DND-41 (cell line): ENCODE data around the gene CAMKMT.
A peak's percentile ranks its signal among the peaks of the same experiment; 100 is the strongest.

Source experiments
- ATAC-seq: fragments of 200-7000 bp; cut with Tn5 transposase; 3 replicates; pipeline ENCODE4 v1.9.1; 2021; ENCODE audit warnings: low read depth; ENCODE audit not compliant: insufficient read depth
- DNase-seq: peaks from one replicate; pipeline ENCODE4 v3.0.0-alpha.2; 2020
- H2AFZ ChIP-seq: 2 replicates; pipeline ENCODE4 v1.6.0; 2012; ENCODE audit warnings: low read depth, low read length
- H3K27ac ChIP-seq: 2 replicates; pipeline ENCODE4 v1.5.1; 2012; ENCODE audit warnings: low read length, inconsistent platforms
- H3K27me3 ChIP-seq: fragments of 200-600 bp; sonication (generic); 2 replicates; pipeline ENCODE4 v1.6.0; 2012; ENCODE audit warnings: low read length, mild to moderate bottlenecking, inconsistent platforms; ENCODE audit not compliant: insufficient read depth, poor library complexity
- H3K36me3 ChIP-seq: 2 replicates; pipeline ENCODE4 v1.5.1; 2012; ENCODE audit warnings: low read length, inconsistent platforms; ENCODE audit not compliant: insufficient read depth
- H3K4me1 ChIP-seq: 2 replicates; pipeline ENCODE4 v1.5.1; 2012; ENCODE audit warnings: mild to moderate bottlenecking, low read length; ENCODE audit not compliant: insufficient read depth
- H3K4me2 ChIP-seq: 2 replicates; pipeline ENCODE4 v1.6.0; 2012; ENCODE audit warnings: mild to moderate bottlenecking, moderate library complexity, low read length, inconsistent platforms; ENCODE audit not compliant: insufficient read depth
- H3K4me3 ChIP-seq, 2 experiments: fragments of 200-600 bp in 1 of 2; shearing (Covaris generic) in 1 of 2; 2 replicates each; pipeline ENCODE4 v1.5.1; 2012 to 2016; ENCODE audit warnings: inconsistent platforms in 2 of 2, low read length in 2 of 2, mild to moderate bottlenecking in 2 of 2, low read depth in 1 of 2, moderate library complexity in 1 of 2
- H3K79me2 ChIP-seq: 2 replicates; pipeline ENCODE4 v1.6.0; 2012; ENCODE audit warnings: low read length, inconsistent platforms; ENCODE audit not compliant: insufficient read depth
- H3K9ac ChIP-seq: 2 replicates; pipeline ENCODE4 v1.6.0; 2012; ENCODE audit warnings: low read depth, mild to moderate bottlenecking, inconsistent platforms, low read length, moderate library complexity
- H3K9me3 ChIP-seq: 2 replicates; pipeline ENCODE4 v1.5.1; 2012; ENCODE audit warnings: low read length, moderate library complexity, mild to moderate bottlenecking, inconsistent platforms; ENCODE audit not compliant: insufficient read depth, severe bottlenecking
- H4K20me1 ChIP-seq: 2 replicates; pipeline ENCODE4 v1.6.0; 2012; ENCODE audit warnings: low read length; ENCODE audit not compliant: insufficient read depth
- CTCF ChIP-seq: IDR thresholded peaks from 2 replicates; pipeline ENCODE4 v1.5.1; 2012; ENCODE audit warnings: borderline replicate concordance, low read length, moderate library complexity, mild to moderate bottlenecking; ENCODE audit not compliant: poor library complexity, severe bottlenecking; ENCODE audit errors: extremely low read depth
- EZH2 ChIP-seq: IDR thresholded peaks from 3 replicates; pipeline ENCODE4 v1.6.1; 2012; ENCODE audit warnings: borderline replicate concordance, low read depth, mild to moderate bottlenecking, moderate library complexity, low read length, inconsistent platforms; ENCODE audit not compliant: severe bottlenecking

Gene CAMKMT

DNA sequence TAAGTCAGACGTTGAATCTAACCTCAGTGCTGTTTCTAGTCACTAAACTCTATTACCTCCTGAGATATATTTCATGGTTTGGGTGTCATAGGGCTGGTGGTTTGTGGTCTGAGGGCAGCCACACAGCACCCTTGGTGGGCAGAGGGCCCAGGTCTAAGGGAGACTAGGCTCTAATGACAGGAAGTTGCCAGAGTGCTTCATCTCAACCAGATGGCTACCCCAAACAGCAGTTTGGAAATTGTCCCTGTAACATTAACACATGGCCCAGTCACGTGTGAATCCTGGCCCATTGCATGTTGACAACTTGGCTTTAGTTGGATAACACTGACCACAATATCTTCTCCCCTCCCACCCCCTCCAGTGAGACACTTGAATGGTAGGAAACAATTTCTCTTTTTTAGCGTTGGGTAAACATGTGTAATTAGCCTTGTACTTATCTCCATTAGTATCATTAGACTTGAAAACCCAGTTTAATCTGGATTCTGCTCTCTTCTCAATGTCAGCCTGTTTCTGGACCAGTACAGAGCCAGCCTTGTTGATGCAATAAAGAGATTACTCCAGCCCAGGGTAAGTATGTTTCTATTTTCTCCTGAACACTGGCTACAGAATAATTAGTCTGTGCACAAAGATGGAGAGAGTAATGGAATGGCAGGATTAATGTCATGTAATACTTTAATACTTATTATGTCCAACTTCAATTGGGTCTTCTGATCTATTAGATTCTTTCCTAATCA is 392.0 kb downstream of the CAMKMT start:
- no peaks in the 10 kb centered on the region for H3K79me2 ChIP-seq
- no peak overlapping the region for H3K9ac ChIP-seq
- no peak overlapping the region for H3K4me3 ChIP-seq
- no peak overlapping the region for H2AFZ ChIP-seq
- H3K4me1 ChIP-seq: peaks cover 25% of the 10 kb centered on the region
- H3K36me3 ChIP-seq: no peaks in the 10 kb centered on the region
- no peak for TF ChIP-seq CTCF
- no peaks in the 10 kb centered on the region for H3K27me3 ChIP-seq
- H3K9me3 ChIP-seq: no peaks in the 10 kb centered on the region
- peak; percentile 96 for ATAC-seq
- no peaks in the 10 kb centered on the region for H4K20me1 ChIP-seq
- no peak overlapping the region for H3K27ac ChIP-seq
- H3K4me2 ChIP-seq: no peak overlapping the region
- DNase-seq: peak; percentile 79

DNA sequence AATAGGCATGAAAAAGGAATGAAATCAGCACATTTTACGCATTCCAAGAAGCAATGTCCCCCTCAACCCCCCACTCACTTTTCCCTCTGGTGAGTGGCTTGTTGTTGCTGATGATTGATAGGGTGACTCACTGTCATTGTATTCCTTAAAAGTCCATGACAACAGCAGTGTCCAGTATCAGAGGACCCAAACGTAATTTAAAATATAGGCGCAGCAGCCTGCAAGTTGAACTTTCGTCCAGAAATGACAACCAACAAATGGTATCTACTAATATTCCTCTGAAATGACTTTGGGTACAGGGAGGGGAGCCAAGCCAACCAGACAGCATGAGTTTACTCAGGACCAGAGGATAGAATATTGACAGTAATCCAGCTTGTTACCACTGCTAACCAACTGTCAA is 396.8 kb downstream of the CAMKMT start:
- TF ChIP-seq CTCF: no peak
- no peak for TF ChIP-seq EZH2
- H3K4me2 ChIP-seq: no peak overlapping the region
- H3K36me3 ChIP-seq: no peaks in the 10 kb centered on the region
- peaks cover 2% of the 10 kb centered on the region for H3K4me1 ChIP-seq
- no peak overlapping the region for H2AFZ ChIP-seq
- no peaks in the 10 kb centered on the region for H3K27me3 ChIP-seq
- ATAC-seq (no peak), DNase-seq (no peak)
- H4K20me1 ChIP-seq: no peaks in the 10 kb centered on the region
- no peaks in the 10 kb centered on the region for H3K79me2 ChIP-seq
- no peaks in the 10 kb centered on the region for H3K9me3 ChIP-seq
- H3K9ac ChIP-seq: no peak overlapping the region
- H3K4me3 ChIP-seq: no peak overlapping the region
- H3K27ac ChIP-seq: no peak overlapping the region

- ATAC-seq: no peak
These were observed 398.1 kb downstream of the CAMKMT start for GRCh38 chr2:44759823-44760222.

More at GRCh38 chr2:44759823-44760222, 398.1 kb downstream of the CAMKMT start:
- no peaks in the 10 kb centered on the region for H4K20me1 ChIP-seq
- no peak for TF ChIP-seq CTCF
- no peak for TF ChIP-seq EZH2
- H3K4me1 ChIP-seq: no peaks in the 10 kb centered on the region
- DNase-seq: no peak
- no peaks in the 10 kb centered on the region for H3K79me2 ChIP-seq
- no peaks in the 10 kb centered on the region for H3K9me3 ChIP-seq
- no peaks in the 10 kb centered on the region for H3K36me3 ChIP-seq
- H3K4me2 ChIP-seq: no peak overlapping the region
- no peaks in the 10 kb centered on the region for H3K27me3 ChIP-seq
- no peak overlapping the region for H3K27ac ChIP-seq
- H2AFZ ChIP-seq: no peak overlapping the region
- H3K9ac ChIP-seq: no peak overlapping the region
- H3K4me3 ChIP-seq: no peak overlapping the region
